ENCODE measurements around the gene WDTC1.

DNA sequence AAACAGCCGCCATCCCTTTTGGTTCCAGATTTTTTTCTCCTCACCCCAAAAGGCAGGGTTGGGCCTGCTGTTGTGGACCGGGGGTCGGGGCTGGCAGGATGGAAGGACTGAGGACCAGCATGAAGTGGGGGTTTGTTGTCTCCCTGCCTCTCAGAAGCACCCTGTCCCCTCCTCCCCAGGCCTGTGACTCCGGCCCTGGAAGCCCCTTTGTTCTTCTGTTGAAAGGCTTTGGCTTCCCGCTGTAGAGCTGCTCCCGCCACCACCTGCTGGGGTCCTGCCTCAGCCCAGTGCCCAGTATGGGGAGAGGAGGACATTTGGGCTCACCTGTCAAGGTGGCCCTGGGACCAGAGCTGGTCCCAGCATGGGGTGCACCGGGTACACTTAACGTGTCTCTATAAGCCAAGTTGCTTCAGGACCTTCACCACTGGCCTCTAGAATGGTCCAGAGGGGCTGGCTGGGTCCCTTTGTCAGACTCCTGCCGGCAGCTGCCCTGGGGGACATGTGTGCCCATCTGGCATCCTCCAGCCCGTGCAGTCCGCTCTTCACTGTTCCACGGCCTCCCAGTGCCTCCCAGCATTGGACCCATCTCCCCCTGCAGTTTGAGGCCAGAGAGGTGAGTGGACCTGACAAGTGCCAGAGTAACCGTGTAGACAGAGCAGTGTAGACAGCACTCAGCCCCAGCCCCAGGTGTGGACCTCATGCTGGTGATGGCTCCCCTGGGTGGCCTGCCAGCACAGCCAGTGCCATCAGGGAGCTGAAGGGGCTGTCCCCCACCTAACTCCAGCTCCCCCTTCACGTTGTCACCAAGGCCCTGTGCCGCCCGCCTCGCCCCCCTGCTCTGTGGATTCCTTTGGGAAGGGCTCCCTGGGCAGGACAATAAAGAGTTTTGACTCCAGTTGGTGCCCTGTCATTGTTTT, 101.3 kb downstream of the WDTC1 start:
- TF ChIP-seq, protein P1, sequence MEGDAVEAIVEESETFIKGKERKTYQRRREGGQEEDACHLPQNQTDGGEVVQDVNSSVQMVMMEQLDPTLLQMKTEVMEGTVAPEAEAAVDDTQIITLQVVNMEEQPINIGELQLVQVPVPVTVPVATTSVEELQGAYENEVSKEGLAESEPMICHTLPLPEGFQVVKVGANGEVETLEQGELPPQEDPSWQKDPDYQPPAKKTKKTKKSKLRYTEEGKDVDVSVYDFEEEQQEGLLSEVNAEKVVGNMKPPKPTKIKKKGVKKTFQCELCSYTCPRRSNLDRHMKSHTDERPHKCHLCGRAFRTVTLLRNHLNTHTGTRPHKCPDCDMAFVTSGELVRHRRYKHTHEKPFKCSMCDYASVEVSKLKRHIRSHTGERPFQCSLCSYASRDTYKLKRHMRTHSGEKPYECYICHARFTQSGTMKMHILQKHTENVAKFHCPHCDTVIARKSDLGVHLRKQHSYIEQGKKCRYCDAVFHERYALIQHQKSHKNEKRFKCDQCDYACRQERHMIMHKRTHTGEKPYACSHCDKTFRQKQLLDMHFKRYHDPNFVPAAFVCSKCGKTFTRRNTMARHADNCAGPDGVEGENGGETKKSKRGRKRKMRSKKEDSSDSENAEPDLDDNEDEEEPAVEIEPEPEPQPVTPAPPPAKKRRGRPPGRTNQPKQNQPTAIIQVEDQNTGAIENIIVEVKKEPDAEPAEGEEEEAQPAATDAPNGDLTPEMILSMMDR (IDR thresholded peaks at IDR 0.05; ENCODE audit: low read length) = no peak
- TF ChIP-seq EZH2 (optimal IDR thresholded peaks at IDR 0.05; ENCODE audit: low read depth, low read length) = no peak

All from MM.1S (cell line).